PFSK-1 (cell line): ENCODE measurements around the gene BEST1.

Experiments used
- FOXP2 ChIP-seq: optimal IDR thresholded peaks from 2 replicates; pipeline ENCODE3; 2011; ENCODE audit warnings: borderline replicate concordance, control low read depth, inconsistent platforms; ENCODE audit not compliant: insufficient read depth; ENCODE audit errors: extremely low read length, extremely low read depth
- TAF1 ChIP-seq: IDR thresholded peaks from 2 replicates; pipeline ENCODE4 v1.6.1; 2012; ENCODE audit warnings: low read length, control low read depth, borderline replicate concordance; ENCODE audit not compliant: insufficient read depth

GRCh38 chr11:61959114-61959513 is 9.0 kb downstream of the BEST1 start:
- TF ChIP-seq FOXP2 (no peak), TAF1 (no peak)
